HEK293 (cell line): ENCODE data around the gene IL17A.
"Not testable (repeated sequence)": the region's sequence is repeated elsewhere in the genome, so short reads cannot be mapped to it uniquely, and the experiment has no call there.

Experiments used
- CTCF ChIA-PET: fragments of 350-600 bp; formaldehyde crosslinking; extraction: SDS; loops from one replicate; lab custom pipeline; 2021; ENCODE audit warnings: antibody characterized with exemption; lab: Yijun Ruan, JAX
- POLR2A ChIA-PET: fragments of 300-600 bp; formaldehyde crosslinking; extraction: SDS; loops from one replicate; lab custom pipeline; 2020; ENCODE audit warnings: antibody characterized with exemption, inconsistent platforms; lab: Yijun Ruan, JAX
- H3K27ac ChIP-seq: fragments of 200-500 bp; sonication (Bioruptor generic); 2 replicates; pipeline ENCODE4 v1.5.1; 2014; ENCODE audit warnings: low read depth, low read length, control low read depth, inconsistent platforms; ENCODE audit errors: extremely low read depth
- H3K36me3 ChIP-seq, 2 experiments: fragments of 200-500 bp in 1 of 2; sonication (Bioruptor generic) in 1 of 2; 1 replicate in 1 of 2; 2 replicates in 1 of 2; pipeline ENCODE4 v1.5.1; 2014 to 2017; ENCODE audit warnings: inconsistent platforms in 2 of 2, low read length in 2 of 2; ENCODE audit not compliant: control insufficient read depth in 2 of 2, insufficient read depth in 1 of 2
- H3K4me1 ChIP-seq: fragments of 200-500 bp; sonication (Bioruptor generic); 2 replicates; pipeline ENCODE4 v1.5.1; 2014; ENCODE audit warnings: mild to moderate bottlenecking, low read length, inconsistent platforms; ENCODE audit not compliant: control insufficient read depth, insufficient read depth
- H3K4me3 ChIP-seq: 2 replicates; pipeline ENCODE4 v1.5.1; 2011; ENCODE audit warnings: low read depth, mild to moderate bottlenecking, control low read depth, low read length, moderate library complexity
- H3K9me3 ChIP-seq: fragments of 200-500 bp; sonication (Bioruptor generic); 2 replicates; pipeline ENCODE4 v1.5.1; 2014; ENCODE audit warnings: low read depth, low read length, inconsistent platforms; ENCODE audit not compliant: control insufficient read depth, insufficient read depth
- BCL11A ChIP-seq: fragments of 450-650 bp; formaldehyde crosslinking; IDR thresholded peaks from 2 replicates; pipeline ENCODE4 v1.5.1; 2016; ENCODE audit warnings: low read depth, missing biosample characterization, missing genetic modification characterization
- SETDB1 ChIP-seq: IDR thresholded peaks from one replicate; pipeline ENCODE4 v1.6.1; 2017; ENCODE audit warnings: mild to moderate bottlenecking, low read length, moderate library complexity, mixed read lengths; ENCODE audit not compliant: insufficient read length
- TCF7L2 ChIP-seq: IDR thresholded peaks from 2 replicates; pipeline ENCODE4 v1.6.1; 2011; ENCODE audit warnings: low read depth, mild to moderate bottlenecking, inconsistent platforms, low read length, moderate library complexity, borderline replicate concordance
- ZBTB48 ChIP-seq: fragments of 450-650 bp; formaldehyde crosslinking; IDR thresholded peaks from 2 replicates; pipeline ENCODE4 v1.5.1; 2016; ENCODE audit warnings: missing biosample characterization, missing genetic modification characterization
- ZNF184 ChIP-seq: fragments of 450-650 bp; IDR thresholded peaks from 2 replicates; pipeline ENCODE4 v1.5.1; 2018; ENCODE audit warnings: missing biosample characterization, mild to moderate bottlenecking, missing genetic modification characterization
- ZNF19 ChIP-seq: fragments of 450-650 bp; formaldehyde crosslinking; IDR thresholded peaks from 2 replicates; pipeline ENCODE4; 2016; ENCODE audit warnings: missing biosample characterization, missing genetic modification characterization, low read depth
- ZNF223 ChIP-seq: fragments of 450-650 bp; formaldehyde crosslinking; IDR thresholded peaks from 2 replicates; pipeline ENCODE4 v1.5.1; 2016; ENCODE audit warnings: missing biosample characterization, missing genetic modification characterization
- ZNF510 ChIP-seq: fragments of 450-650 bp; formaldehyde crosslinking; IDR thresholded peaks from 2 replicates; pipeline ENCODE4 v1.5.1; 2018; ENCODE audit warnings: mild to moderate bottlenecking, missing genetic modification characterization, missing biosample characterization; ENCODE audit not compliant: insufficient replicate concordance
- ZNF521 ChIP-seq: fragments of 450-650 bp; formaldehyde crosslinking; IDR thresholded peaks from 2 replicates; pipeline ENCODE4 v1.5.1; 2017; ENCODE audit warnings: missing biosample characterization, mild to moderate bottlenecking, missing genetic modification characterization
- ZNF544 ChIP-seq: fragments of 450-650 bp; formaldehyde crosslinking; IDR thresholded peaks from 2 replicates; pipeline ENCODE4 v1.5.0; 2017; ENCODE audit warnings: missing biosample characterization, missing genetic modification characterization
- ZNF549 ChIP-seq: fragments of 450-650 bp; IDR thresholded peaks from 2 replicates; pipeline ENCODE4 v1.5.1; 2018; ENCODE audit warnings: missing biosample characterization, missing genetic modification characterization, mild to moderate bottlenecking, inconsistent platforms, moderate library complexity
- TF ChIP-seq, protein P1 (sequence below): fragments of 450-650 bp; formaldehyde crosslinking; conservative IDR thresholded peaks from 2 replicates; pipeline ENCODE4 v1.5.1; 2016; ENCODE audit warnings: low read depth, missing biosample characterization, missing genetic modification characterization

IL17A gene

DNA sequence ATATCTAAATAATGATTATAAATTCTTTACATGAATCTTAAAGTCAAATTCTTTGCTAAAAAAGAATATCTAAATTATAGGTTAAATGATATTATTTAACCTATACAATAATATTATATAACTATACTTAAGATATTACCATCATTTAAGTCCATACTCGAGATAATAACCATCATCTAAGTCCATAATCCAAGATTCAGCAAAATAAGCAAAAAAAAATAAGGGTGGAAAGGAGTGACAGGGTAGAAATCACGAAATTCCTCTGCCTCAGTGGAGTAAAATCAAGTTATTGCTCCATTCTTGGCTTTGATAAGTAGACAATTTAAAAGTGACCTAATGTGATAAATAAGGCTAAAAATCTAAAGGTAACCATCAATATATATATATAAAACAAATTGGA is 9.7 kb downstream of the IL17A start:
- H3K9me3 ChIP-seq = no peaks in the 10 kb centered on the region
- H3K4me1 ChIP-seq = no peaks in the 10 kb centered on the region; the same call in 1 of the 2 replicates
- CTCF ChIA-PET = no interaction called here
- TF ChIP-seq, protein P1, sequence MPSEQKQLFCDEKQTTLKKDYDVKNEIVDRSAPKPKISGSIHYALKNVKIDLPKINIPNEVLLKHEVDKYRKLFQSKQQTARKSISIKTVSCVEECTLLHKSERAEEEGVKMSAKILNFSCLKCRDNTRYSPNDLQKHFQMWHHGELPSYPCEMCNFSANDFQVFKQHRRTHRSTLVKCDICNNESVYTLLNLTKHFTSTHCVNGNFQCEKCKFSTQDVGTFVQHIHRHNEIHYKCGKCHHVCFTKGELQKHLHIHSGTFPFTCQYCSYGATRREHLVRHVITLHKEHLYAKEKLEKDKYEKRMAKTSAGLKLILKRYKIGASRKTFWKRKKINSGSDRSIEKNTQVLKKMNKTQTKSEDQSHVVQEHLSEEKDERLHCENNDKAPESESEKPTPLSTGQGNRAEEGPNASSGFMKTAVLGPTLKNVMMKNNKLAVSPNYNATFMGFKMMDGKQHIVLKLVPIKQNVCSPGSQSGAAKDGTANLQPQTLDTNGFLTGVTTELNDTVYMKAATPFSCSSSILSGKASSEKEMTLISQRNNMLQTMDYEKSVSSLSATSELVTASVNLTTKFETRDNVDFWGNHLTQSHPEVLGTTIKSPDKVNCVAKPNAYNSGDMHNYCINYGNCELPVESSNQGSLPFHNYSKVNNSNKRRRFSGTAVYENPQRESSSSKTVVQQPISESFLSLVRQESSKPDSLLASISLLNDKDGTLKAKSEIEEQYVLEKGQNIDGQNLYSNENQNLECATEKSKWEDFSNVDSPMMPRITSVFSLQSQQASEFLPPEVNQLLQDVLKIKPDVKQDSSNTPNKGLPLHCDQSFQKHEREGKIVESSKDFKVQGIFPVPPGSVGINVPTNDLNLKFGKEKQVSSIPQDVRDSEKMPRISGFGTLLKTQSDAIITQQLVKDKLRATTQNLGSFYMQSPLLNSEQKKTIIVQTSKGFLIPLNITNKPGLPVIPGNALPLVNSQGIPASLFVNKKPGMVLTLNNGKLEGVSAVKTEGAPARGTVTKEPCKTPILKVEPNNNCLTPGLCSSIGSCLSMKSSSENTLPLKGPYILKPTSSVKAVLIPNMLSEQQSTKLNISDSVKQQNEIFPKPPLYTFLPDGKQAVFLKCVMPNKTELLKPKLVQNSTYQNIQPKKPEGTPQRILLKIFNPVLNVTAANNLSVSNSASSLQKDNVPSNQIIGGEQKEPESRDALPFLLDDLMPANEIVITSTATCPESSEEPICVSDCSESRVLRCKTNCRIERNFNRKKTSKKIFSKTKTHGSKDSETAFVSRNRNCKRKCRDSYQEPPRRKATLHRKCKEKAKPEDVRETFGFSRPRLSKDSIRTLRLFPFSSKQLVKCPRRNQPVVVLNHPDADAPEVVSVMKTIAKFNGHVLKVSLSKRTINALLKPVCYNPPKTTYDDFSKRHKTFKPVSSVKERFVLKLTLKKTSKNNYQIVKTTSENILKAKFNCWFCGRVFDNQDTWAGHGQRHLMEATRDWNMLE (tag by site-specific recombination) = no peak
- TF ChIP-seq ZBTB48 = no peak
- H3K27ac ChIP-seq = no peak overlapping the region
- POLR2A ChIA-PET = no interaction called here
- H3K4me3 ChIP-seq = no peak overlapping the region
- H3K36me3 ChIP-seq = no peaks in the 10 kb centered on the region

DNA sequence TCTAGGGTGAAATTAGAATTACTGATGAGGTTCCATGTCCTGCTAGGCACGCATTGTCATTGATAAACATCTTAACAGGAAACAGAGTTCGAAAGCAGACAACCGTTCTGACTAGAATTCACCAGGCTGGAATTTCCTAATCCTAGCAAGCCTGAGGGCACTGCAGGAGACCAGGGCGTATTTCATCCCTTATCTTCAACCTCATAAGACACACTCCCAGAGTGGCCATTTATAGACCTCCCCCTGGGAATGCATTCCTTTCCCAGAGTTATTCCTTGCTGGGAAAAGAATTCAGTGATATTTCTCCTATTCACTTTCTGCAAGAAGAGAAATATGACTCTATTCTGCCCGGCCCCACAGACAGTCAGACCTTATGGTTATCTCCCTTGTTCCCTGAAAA is 13.9 kb downstream of the IL17A start:
- H3K4me3 ChIP-seq, H3K36me3 ChIP-seq, H3K4me1 ChIP-seq, H3K9me3 ChIP-seq, POLR2A ChIA-PET, H3K27ac ChIP-seq: not testable (repeated sequence)
- CTCF ChIA-PET = interaction anchor here (0.6 to 0.7 kb wide), 2 partner anchors 59 to 274 kb away, joined by 3 to 5 read pairs; no protein-coding TSS in a partner anchor
- peak; percentile 90 for TF ChIP-seq SETDB1
- peak; percentile 31; the same call in 1 of the 2 replicates for TF ChIP-seq TCF7L2

DNA sequence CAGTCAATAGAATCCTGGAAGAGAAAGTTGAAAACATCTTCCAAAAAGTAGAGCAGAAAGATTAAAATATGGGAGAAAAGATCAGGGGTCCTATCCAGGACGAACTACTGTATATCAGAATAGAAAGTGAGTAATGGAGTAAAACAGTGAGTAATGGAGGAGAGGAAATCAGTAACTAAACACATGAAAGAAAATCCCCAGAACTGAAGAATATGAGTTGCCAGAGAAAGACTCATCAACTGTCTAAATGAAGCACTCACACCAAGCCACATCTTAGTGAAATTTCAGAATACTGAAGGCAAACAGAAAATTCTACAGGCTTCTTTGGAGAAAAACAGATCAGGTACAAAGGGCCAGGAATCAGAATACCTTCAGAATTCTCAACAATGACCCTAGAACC is 14.9 kb downstream of the IL17A start:
- CTCF ChIA-PET = no interaction called here
- POLR2A ChIA-PET = no interaction called here
- TF ChIP-seq ZNF223 (tag by site-specific recombination) = no peak
- no peak for TF ChIP-seq ZNF549 (tag by site-specific recombination)
- no peak for TF ChIP-seq TCF7L2
- TF ChIP-seq, protein P1 (tag by site-specific recombination) = no peak
- TF ChIP-seq ZNF184 (tag by site-specific recombination) = no peak
- no peak for TF ChIP-seq ZNF510 (tag by site-specific recombination)
- no peak for TF ChIP-seq ZNF544 (tag by site-specific recombination)
- TF ChIP-seq ZNF19 (tag by site-specific recombination) = no peak
- no peak for TF ChIP-seq BCL11A
- no peak for TF ChIP-seq ZNF521 (tag by site-specific recombination)
- TF ChIP-seq, all 188 proteins: peak for 0
- H3K9me3 ChIP-seq = no peaks in the 10 kb centered on the region
- no peak overlapping the region for H3K27ac ChIP-seq
- H3K4me3 ChIP-seq = no peak overlapping the region
- H3K36me3 ChIP-seq = no peaks in the 10 kb centered on the region
- H3K4me1 ChIP-seq = no peaks in the 10 kb centered on the region; the same call in 1 of the 2 replicates
